Right kidney (tissue), 9 donors: ENCODE data around the gene SLCO2A1.
"Not testable (repeated sequence)": the region's sequence is repeated elsewhere in the genome, so short reads cannot be mapped to it uniquely, and the experiment has no call there.

ENCODE experiments used
- DNase-seq: peaks from one replicate; pipeline ENCODE4 v3.0.0-alpha.2; 2016
- long read RNA-seq, 8 donors: transcript quantifications; one replicate each; lab custom pipeline, GENCODE V29; 2026

The SLCO2A1 gene
- long read RNA-seq, donor 1, full-length matches to known transcripts = 1 of 7 reads
- long read RNA-seq, donor 1, partial matches to known transcripts = 6 of 7 reads
- long read RNA-seq, donor 1, other reads (novel, unspliced or antisense) = 0 of 7 reads
- long read RNA-seq, donor 2 = 0 reads
- long read RNA-seq, donor 3, full-length matches to known transcripts = 2 of 2 reads
- long read RNA-seq, donor 3, partial matches to known transcripts = 0 of 2 reads
- long read RNA-seq, donor 3, other reads (novel, unspliced or antisense) = 0 of 2 reads
- long read RNA-seq, donor 4, full-length matches to known transcripts = 2 of 2 reads
- long read RNA-seq, donor 4, partial matches to known transcripts = 0 of 2 reads
- long read RNA-seq, donor 4, other reads (novel, unspliced or antisense) = 0 of 2 reads
- long read RNA-seq, donor 5, full-length matches to known transcripts = 1 of 6 reads
- long read RNA-seq, donor 5, partial matches to known transcripts = 5 of 6 reads
- long read RNA-seq, donor 5, other reads (novel, unspliced or antisense) = 0 of 6 reads
- long read RNA-seq, donor 6, full-length matches to known transcripts = 1 of 1 reads
- long read RNA-seq, donor 6, partial matches to known transcripts = 0 of 1 reads
- long read RNA-seq, donor 6, other reads (novel, unspliced or antisense) = 0 of 1 reads
- long read RNA-seq, donor 7, full-length matches to known transcripts = 2 of 14 reads
- long read RNA-seq, donor 7, partial matches to known transcripts = 12 of 14 reads
- long read RNA-seq, donor 7, other reads (novel, unspliced or antisense) = 0 of 14 reads
- long read RNA-seq, donor 8, full-length matches to known transcripts = 1 of 1 reads
- long read RNA-seq, donor 8, partial matches to known transcripts = 0 of 1 reads
- long read RNA-seq, donor 8, other reads (novel, unspliced or antisense) = 0 of 1 reads

GRCh38 chr3:134029734-134030378, at the start of gene SLCO2A1:
TSS of gene SLCO2A1 (minus strand) at chr3:134029925. CDS start at chr3:134029802, 123 bp downstream.
- DNase-seq = no peak

GRCh38 chr3:134079111-134079547, 49.4 kb upstream of the SLCO2A1 start:
- no peak for DNase-seq

- DNase-seq = no peak
Observed at GRCh38 chr3:134078169-134078831, 48.6 kb upstream of the SLCO2A1 start.

- DNase-seq = no peak
Observed at GRCh38 chr3:134077649-134078161, 48.0 kb upstream of the SLCO2A1 start.

- DNase-seq = no peak
Observed at GRCh38 chr3:134076851-134077250, 47.1 kb upstream of the SLCO2A1 start.

GRCh38 chr3:134075846-134076245, 46.1 kb upstream of the SLCO2A1 start:
- no peak for DNase-seq

- DNase-seq = no peak
Observed at GRCh38 chr3:134075568-134075825, 45.8 kb upstream of the SLCO2A1 start.

GRCh38 chr3:134074790-134075567, 45.3 kb upstream of the SLCO2A1 start:
- no peak for DNase-seq

GRCh38 chr3:134074001-134074789, 44.5 kb upstream of the SLCO2A1 start:
- DNase-seq = no peak

- DNase-seq = no peak
Observed at GRCh38 chr3:134073583-134073945, 43.8 kb upstream of the SLCO2A1 start.

GRCh38 chr3:134072881-134073582, 43.3 kb upstream of the SLCO2A1 start:
- no peak for DNase-seq

- DNase-seq = not testable (repeated sequence)
Observed at GRCh38 chr3:134070281-134070680, 40.6 kb upstream of the SLCO2A1 start.

- no peak for DNase-seq
Observed at GRCh38 chr3:134068429-134068828, 38.7 kb upstream of the SLCO2A1 start.

- no peak for DNase-seq
Observed at GRCh38 chr3:134067531-134068161, 37.9 kb upstream of the SLCO2A1 start.

- DNase-seq = no peak
Observed at GRCh38 chr3:134066651-134067530, 37.2 kb upstream of the SLCO2A1 start.

- DNase-seq = no peak
Observed at GRCh38 chr3:134066158-134066541, 36.4 kb upstream of the SLCO2A1 start.

GRCh38 chr3:134065252-134066157, 35.8 kb upstream of the SLCO2A1 start:
- no peak for DNase-seq
